ENCODE results near the gene CXCR3. TPM values are rescaled to one million over a fixed set of nuclear protein-coding genes. Genes with fewer than 3 reads are reported as not detected.

The CXCR3 gene
- total and polyA plus RNA-seq, 10 of the 15 experiments (the other 5 are each of a cell fraction or from before 2014, with no cell fraction given) = 1.4 to 48.2 (median 15.7) TPM

DNA sequence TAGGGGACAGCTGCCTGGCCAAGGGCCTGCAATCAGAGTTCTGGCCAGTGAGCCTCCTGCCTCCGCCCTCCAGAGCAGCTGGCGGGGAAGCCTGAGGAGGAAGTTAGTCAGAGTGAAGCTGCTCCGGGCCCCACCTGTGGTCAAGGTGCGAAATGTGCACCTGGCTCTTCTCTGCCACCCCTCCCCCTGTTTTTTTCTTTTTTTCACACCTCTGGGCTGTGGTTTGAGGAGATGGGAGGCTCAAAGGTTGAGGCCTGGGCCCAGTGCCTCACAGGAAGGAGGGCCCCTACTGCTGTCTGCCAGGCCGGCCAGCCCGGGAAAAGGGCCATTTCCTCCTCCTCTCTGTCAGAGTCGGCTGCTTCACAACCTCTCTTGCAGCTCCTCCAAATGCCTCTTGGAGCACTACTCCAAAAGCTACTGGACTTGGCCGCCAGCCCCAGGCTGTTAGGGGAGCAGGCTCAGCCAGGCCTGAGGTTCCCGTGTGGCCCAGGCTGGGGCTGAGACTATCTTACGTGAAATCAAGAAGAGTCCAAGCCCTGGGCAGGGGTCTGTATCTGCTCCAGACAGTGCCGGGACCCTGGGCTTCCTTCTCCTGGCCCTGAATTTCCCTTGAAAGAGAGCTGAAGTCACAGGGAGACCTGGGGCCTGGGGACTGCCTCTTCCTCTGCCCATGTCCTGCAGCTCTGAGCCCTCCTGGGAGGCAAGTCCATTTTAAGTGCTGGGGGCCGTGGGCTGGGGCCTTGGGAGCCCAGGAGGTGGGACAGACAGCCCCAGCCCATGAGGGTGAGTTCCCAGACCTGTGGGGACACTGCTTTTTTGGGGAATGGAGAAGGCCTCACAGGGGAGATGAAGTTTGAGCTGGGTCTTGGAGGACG is 4.5 kb upstream of the CXCR3 start (continued):
- no peak for TF ChIP-seq ZBTB40 (IDR thresholded peaks at IDR 0.05; ENCODE audit: borderline replicate concordance)
- TF ChIP-seq CREM (IDR thresholded peaks at IDR 0.05; ENCODE audit: low read depth) = peak; percentile 85
- no peak for TF ChIP-seq ASH2L (IDR thresholded peaks at IDR 0.05; ENCODE audit: borderline replicate concordance, low read depth)

DNA sequence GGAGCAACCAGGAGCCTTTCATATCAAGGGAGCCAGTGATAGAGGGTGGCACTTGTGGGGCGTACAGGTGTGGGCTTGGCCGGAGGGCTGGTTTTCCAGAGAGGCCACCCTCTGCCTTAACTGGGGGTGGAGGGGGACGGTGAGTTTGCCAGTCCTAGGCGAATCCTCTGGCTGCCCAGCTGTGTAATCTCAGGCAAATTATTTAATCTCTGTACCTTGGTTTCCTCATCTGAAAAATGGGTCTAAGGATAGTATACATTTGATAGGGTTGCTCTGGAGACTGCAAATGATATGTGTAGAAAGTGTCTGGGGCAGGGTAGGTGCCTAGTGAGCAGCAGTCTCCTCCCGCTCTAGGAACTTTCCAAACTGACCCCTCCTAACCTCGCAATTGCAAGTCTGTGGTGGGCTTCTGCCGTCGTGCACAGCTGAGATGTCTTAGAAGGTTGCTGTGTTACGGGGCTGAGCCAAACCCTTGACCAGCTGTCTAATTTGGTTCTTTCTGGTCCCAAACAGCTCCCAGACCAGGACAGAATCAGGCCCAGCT is 3.8 kb upstream of the CXCR3 start:
- SMC1A ChIA-PET (ENCODE audit: uncharacterized antibody, unreplicated experiment) = interaction anchor here (0.8 to 9.3 kb wide), 9 partner anchors 13 to 90 kb away, joined by 3 to 119 read pairs (median 5); partner anchors contain the start of gene OGT
- FAIRE-seq (no peak), DNase-seq (ENCODE audit: low read depth, low spot score) (no peak), ATAC-seq (no peak)
- Histone ChIP-seq H3K4me2 (ENCODE audit: control insufficient read depth, insufficient read depth) (no peak overlapping the region), H4K20me1 (ENCODE audit: control insufficient read depth, insufficient read depth) (no peaks in the 10 kb centered on the region), H3K27ac (ENCODE audit: control insufficient read depth, insufficient read depth) (peak overlapping the region; percentile 89), H3K79me2 (ENCODE audit: control insufficient read depth, insufficient read depth, low read length) (peaks cover 11% of the 10 kb centered on the region), H2AFZ (ENCODE audit: control insufficient read depth, low read depth, low read length) (no peak overlapping the region), H3K27me3 (replicated peaks in 1 of 2; ENCODE audit: control insufficient read depth in 2 of 2, insufficient read depth in 2 of 2, low read length in 1 of 2) (no peaks in the 10 kb centered on the region), H3K4me3 (no peak overlapping the region), H3K4me1 (ENCODE audit: control insufficient read depth, insufficient read depth, low read length) (peaks cover 56% of the 10 kb centered on the region), H3K36me3 (ENCODE audit: control insufficient read depth in 2 of 2, insufficient read depth in 2 of 2, low read length in 1 of 2) (no peaks in the 10 kb centered on the region), H3K9ac (ENCODE audit: control insufficient read depth, insufficient read depth, low read length) (no peak overlapping the region), H3K9me3 (replicated peaks; ENCODE audit: control insufficient read depth, insufficient read depth, low read length) (no peaks in the 10 kb centered on the region; the same call in 1 of the 3 replicates)
- in situ Hi-C loops (cut with MboI) = no loop called here
- intact Hi-C loops (cut with micrococcal nuclease; ENCODE audit: unreplicated experiment) = loop anchor here (1.0 kb wide), 2 partner anchors 11 to 28 kb away; no protein-coding TSS in a partner anchor
- RAD21 ChIA-PET (ENCODE audit: unreplicated experiment) = interaction anchor here (0.6 to 6.6 kb wide), 8 partner anchors 11 to 107 kb away, joined by 3 to 44 read pairs (median 5); partner anchors contain the start of gene OGT
- CTCF ChIA-PET = interaction anchor here (0.6 to 3.2 kb wide), 4 partner anchors 8 to 83 kb away, joined by 3 to 16 read pairs (median 4); no protein-coding TSS in a partner anchor
- BruUV-seq (replicated peaks) = no TSS peak
- TF ChIP-seq GATAD2B (conservative IDR thresholded peaks at IDR 0.05; ENCODE audit: low read depth) = no peak
- peak; percentile 82 for TF ChIP-seq ZNF217 (IDR thresholded peaks at IDR 0.05)
- TF ChIP-seq KDM1A (IDR thresholded peaks at IDR 0.05; ENCODE audit: borderline replicate concordance) = no peak
- TF ChIP-seq ZBED1 (IDR thresholded peaks at IDR 0.05; ENCODE audit: borderline replicate concordance) = 0 out of 2 replicates have a peak, but pooled peaks have one; percentile 4
- TF ChIP-seq SMAD5 (IDR thresholded peaks at IDR 0.05; ENCODE audit: low read depth) = no peak
- TF ChIP-seq IRF4 (IDR thresholded peaks at IDR 0.05; ENCODE audit: low read depth, low read length) = no peak
- TF ChIP-seq, protein P1, sequence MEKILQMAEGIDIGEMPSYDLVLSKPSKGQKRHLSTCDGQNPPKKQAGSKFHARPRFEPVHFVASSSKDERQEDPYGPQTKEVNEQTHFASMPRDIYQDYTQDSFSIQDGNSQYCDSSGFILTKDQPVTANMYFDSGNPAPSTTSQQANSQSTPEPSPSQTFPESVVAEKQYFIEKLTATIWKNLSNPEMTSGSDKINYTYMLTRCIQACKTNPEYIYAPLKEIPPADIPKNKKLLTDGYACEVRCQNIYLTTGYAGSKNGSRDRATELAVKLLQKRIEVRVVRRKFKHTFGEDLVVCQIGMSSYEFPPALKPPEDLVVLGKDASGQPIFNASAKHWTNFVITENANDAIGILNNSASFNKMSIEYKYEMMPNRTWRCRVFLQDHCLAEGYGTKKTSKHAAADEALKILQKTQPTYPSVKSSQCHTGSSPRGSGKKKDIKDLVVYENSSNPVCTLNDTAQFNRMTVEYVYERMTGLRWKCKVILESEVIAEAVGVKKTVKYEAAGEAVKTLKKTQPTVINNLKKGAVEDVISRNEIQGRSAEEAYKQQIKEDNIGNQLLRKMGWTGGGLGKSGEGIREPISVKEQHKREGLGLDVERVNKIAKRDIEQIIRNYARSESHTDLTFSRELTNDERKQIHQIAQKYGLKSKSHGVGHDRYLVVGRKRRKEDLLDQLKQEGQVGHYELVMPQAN (conservative IDR thresholded peaks at IDR 0.05) = 0 out of 2 replicates have a peak, but pooled peaks have one; percentile 1
- WGBS (ENCODE audit: insufficient coverage, insufficient replicate concordance, low lambda C conversion rate, missing lambda C conversion rate) = 66% methylated on average over 9 of the region's 9 CpGs
- POLR2A ChIA-PET = interaction anchor here (1.0 to 2.6 kb wide), 8 partner anchors 12 to 90 kb away, joined by 3 to 17 read pairs (median 4); partner anchors contain the start of gene OGT
